ENCODE measurements around the gene ANKRD34B. TPM values are rescaled to one million over a fixed set of nuclear protein-coding genes. Genes with fewer than 3 reads are reported as not detected.

The ANKRD34B gene
- total and polyA plus RNA-seq, 2 donors (not counting 1 experiment from before 2014, with no cell fraction given) = not detected

DNA sequence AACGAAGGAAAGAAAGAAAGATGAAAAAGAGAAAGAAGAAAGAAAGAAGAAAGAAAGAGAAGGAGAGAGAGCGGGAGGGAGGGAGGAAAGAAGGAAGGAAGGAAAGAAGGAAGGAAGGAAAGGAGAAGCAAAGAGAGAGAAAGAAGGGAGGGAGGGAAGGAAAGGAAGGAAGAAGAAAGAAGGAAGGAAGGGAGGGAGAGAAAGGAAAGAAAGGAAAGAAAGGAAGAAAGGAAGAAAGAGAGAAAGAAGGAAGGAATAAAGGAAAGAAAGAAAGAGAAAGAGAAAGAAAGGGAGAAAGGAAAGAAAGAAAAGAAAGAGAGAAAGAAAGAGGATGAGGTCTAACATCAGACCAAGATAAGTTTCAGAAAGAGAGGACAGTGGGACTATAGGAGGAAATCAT is 9.0 kb upstream of the ANKRD34B start:
- intact Hi-C loops (cut with micrococcal nuclease) = no loop called here
- TF ChIP-seq, protein P1, sequence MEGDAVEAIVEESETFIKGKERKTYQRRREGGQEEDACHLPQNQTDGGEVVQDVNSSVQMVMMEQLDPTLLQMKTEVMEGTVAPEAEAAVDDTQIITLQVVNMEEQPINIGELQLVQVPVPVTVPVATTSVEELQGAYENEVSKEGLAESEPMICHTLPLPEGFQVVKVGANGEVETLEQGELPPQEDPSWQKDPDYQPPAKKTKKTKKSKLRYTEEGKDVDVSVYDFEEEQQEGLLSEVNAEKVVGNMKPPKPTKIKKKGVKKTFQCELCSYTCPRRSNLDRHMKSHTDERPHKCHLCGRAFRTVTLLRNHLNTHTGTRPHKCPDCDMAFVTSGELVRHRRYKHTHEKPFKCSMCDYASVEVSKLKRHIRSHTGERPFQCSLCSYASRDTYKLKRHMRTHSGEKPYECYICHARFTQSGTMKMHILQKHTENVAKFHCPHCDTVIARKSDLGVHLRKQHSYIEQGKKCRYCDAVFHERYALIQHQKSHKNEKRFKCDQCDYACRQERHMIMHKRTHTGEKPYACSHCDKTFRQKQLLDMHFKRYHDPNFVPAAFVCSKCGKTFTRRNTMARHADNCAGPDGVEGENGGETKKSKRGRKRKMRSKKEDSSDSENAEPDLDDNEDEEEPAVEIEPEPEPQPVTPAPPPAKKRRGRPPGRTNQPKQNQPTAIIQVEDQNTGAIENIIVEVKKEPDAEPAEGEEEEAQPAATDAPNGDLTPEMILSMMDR (IDR thresholded peaks at IDR 0.05) = no peak
- TF ChIP-seq EZH2 (IDR thresholded peaks at IDR 0.05; ENCODE audit: borderline replicate concordance, insufficient read depth, low read depth, low read length, poor library complexity, severe bottlenecking) = no peak
- peaks cover 4% of the 10 kb centered on the region for H3K9me3 Mint-ChIP-seq (ENCODE audit: insufficient read depth)
- CTCF ChIA-PET = no interaction called here
- POLR2A ChIA-PET = no interaction called here
- Histone ChIP-seq H2AFZ (ENCODE audit: insufficient read depth, low read depth, low read length, poor library complexity, severe bottlenecking) (no peak overlapping the region), H3K4me3 (ENCODE audit: control extremely low read depth in 1 of 5, extremely low read depth in 1 of 5, insufficient read depth in 1 of 5, low read depth in 2 of 5, low read length in 4 of 5) (no peak overlapping the region), H3K4me2 (replicated peaks; ENCODE audit: low read depth, low read length, poor library complexity, severe bottlenecking) (no peak overlapping the region), H4K20me1 (ENCODE audit: control insufficient read depth, insufficient read depth, low read length, poor library complexity, severe bottlenecking) (no peaks in the 10 kb centered on the region), H3K27me3 (replicated peaks in 1 of 4; ENCODE audit: control extremely low read depth in 1 of 4, control insufficient read depth in 3 of 4, insufficient read depth in 4 of 4, low read length in 3 of 4) (peaks cover 0 to 4% (median 1%) of the 10 kb centered on the region in 4 experiments), H3K9me3 (ENCODE audit: control extremely low read depth in 1 of 3, control insufficient read depth in 2 of 3, insufficient read depth in 1 of 3, low read length in 2 of 3) (no peaks in the 10 kb centered on the region), H3K9ac (ENCODE audit: low read length) (no peak overlapping the region), H3K36me3 (replicated peaks in 1 of 2; ENCODE audit: control extremely low read depth in 1 of 2, control insufficient read depth in 1 of 2, extremely low read depth in 1 of 2, insufficient read depth in 2 of 2, low read length in 1 of 2) (no peaks in the 10 kb centered on the region), H3K4me1 (ENCODE audit: control insufficient read depth in 2 of 2, insufficient read depth in 2 of 2, low read length in 2 of 2) (no peaks in the 10 kb centered on the region), H3K79me2 (ENCODE audit: control insufficient read depth, insufficient read depth, low read length) (no peaks in the 10 kb centered on the region), H3K27ac (ENCODE audit: low read length in 2 of 2) (no peak overlapping the region)
- no peaks in the 10 kb centered on the region for H3K4me1 Mint-ChIP-seq
- H3K4me3 Mint-ChIP-seq = no peak overlapping the region
- DNase-seq (no peak), ATAC-seq (ENCODE audit: low read depth) (no peak)
- H3K27ac Mint-ChIP-seq = no peak overlapping the region
- H3K27me3 Mint-ChIP-seq = peaks cover 22% of the 10 kb centered on the region
- WGBS (ENCODE audit: insufficient coverage) = 97% methylated on average over 2 of the region's 2 CpGs

DNA sequence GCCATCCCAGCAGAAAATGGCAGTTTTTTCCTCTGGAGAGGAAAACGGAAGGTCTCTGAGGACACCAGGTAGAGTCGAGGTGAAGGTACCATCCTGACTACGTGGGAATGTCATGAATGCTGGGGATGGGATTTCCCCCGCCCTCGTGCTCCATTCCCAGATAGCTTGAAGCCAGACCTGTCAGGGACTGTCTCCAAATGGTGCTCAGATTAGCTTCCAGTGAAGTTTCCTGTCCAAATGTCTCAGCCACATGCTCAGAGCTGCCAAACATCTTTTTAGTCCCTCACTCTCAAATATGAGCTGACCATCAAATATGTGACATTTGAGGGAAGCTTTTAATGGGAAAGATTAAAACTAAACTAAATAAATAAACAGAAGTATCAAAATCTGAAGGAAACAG is 7.6 kb upstream of the ANKRD34B start:
- Mint-ChIP-seq H3K4me1 (no peaks in the 10 kb centered on the region), H3K27me3 (peaks cover 28% of the 10 kb centered on the region), H3K9me3 (ENCODE audit: insufficient read depth) (peaks cover 4% of the 10 kb centered on the region), H3K27ac (no peak overlapping the region), H3K4me3 (no peak overlapping the region)
- ChIA-PET CTCF (no interaction called here), POLR2A (no interaction called here)
- H3K9ac ChIP-seq (ENCODE audit: low read length) = no peak overlapping the region
- H3K79me2 ChIP-seq (ENCODE audit: control insufficient read depth, insufficient read depth, low read length) = no peaks in the 10 kb centered on the region
- H3K27me3 ChIP-seq (replicated peaks in 1 of 4; ENCODE audit: control extremely low read depth in 1 of 4, control insufficient read depth in 3 of 4, insufficient read depth in 4 of 4, low read length in 3 of 4) = peaks cover 0 to 11% (median 5%) of the 10 kb centered on the region in 4 experiments
- no peak for ATAC-seq (ENCODE audit: low read depth)
- DNase-seq = no peak
- 57% methylated on average over 5 of the region's 5 CpGs for WGBS (ENCODE audit: insufficient coverage)
- intact Hi-C loops (cut with micrococcal nuclease) = no loop called here
- peaks cover 0 to 1% (median 0%) of the 10 kb centered on the region in 3 donors for H3K9me3 ChIP-seq (ENCODE audit: control extremely low read depth in 1 of 3, control insufficient read depth in 2 of 3, insufficient read depth in 1 of 3, low read length in 2 of 3)
- no peak overlapping the region for H2AFZ ChIP-seq (ENCODE audit: insufficient read depth, low read depth, low read length, poor library complexity, severe bottlenecking)
- H3K27ac ChIP-seq (ENCODE audit: low read length in 2 of 2) = no peak overlapping the region
- H3K4me2 ChIP-seq (replicated peaks; ENCODE audit: low read depth, low read length, poor library complexity, severe bottlenecking) = no peak overlapping the region
- H3K4me3 ChIP-seq (ENCODE audit: control extremely low read depth in 1 of 5, extremely low read depth in 1 of 5, insufficient read depth in 1 of 5, low read depth in 2 of 5, low read length in 4 of 5) = no peak overlapping the region
- no peaks in the 10 kb centered on the region for H3K4me1 ChIP-seq (ENCODE audit: control insufficient read depth in 2 of 2, insufficient read depth in 2 of 2, low read length in 2 of 2)
- no peaks in the 10 kb centered on the region for H3K36me3 ChIP-seq (replicated peaks in 1 of 2; ENCODE audit: control extremely low read depth in 1 of 2, control insufficient read depth in 1 of 2, extremely low read depth in 1 of 2, insufficient read depth in 2 of 2, low read length in 1 of 2)
- TF ChIP-seq, protein P1 (IDR thresholded peaks at IDR 0.05) = no peak
- no peak for TF ChIP-seq EZH2 (IDR thresholded peaks at IDR 0.05; ENCODE audit: borderline replicate concordance, insufficient read depth, low read depth, low read length, poor library complexity, severe bottlenecking)
- no peaks in the 10 kb centered on the region for H4K20me1 ChIP-seq (ENCODE audit: control insufficient read depth, insufficient read depth, low read length, poor library complexity, severe bottlenecking)
